ENCODE results near the gene TRIM42.

GRCh38 chr3:140731440-140732119 lies 53.7 kb downstream of the TRIM42 start:
- TF ChIP-seq, protein P1, sequence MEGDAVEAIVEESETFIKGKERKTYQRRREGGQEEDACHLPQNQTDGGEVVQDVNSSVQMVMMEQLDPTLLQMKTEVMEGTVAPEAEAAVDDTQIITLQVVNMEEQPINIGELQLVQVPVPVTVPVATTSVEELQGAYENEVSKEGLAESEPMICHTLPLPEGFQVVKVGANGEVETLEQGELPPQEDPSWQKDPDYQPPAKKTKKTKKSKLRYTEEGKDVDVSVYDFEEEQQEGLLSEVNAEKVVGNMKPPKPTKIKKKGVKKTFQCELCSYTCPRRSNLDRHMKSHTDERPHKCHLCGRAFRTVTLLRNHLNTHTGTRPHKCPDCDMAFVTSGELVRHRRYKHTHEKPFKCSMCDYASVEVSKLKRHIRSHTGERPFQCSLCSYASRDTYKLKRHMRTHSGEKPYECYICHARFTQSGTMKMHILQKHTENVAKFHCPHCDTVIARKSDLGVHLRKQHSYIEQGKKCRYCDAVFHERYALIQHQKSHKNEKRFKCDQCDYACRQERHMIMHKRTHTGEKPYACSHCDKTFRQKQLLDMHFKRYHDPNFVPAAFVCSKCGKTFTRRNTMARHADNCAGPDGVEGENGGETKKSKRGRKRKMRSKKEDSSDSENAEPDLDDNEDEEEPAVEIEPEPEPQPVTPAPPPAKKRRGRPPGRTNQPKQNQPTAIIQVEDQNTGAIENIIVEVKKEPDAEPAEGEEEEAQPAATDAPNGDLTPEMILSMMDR (IDR thresholded peaks at IDR 0.05): no peak
- no peak for TF ChIP-seq POLR2A (IDR thresholded peaks at IDR 0.05)

Measured in testis (tissue), 2 donors.